HG03575 (cell line): ENCODE results near the gene E2F2.
"Not testable (repeated sequence)": the region's sequence is repeated elsewhere in the genome, so short reads cannot be mapped to it uniquely, and the experiment has no call there.

Experiments used
- ATAC-seq: cut with Tn5 transposase; IDR thresholded peaks from one replicate; pipeline ENCODE4 v1.9.1; 2021; ENCODE audit not compliant: unreplicated experiment, insufficient number of reproducible peaks, low FRiP score; ENCODE audit errors: extremely low read depth

Gene E2F2

GRCh38 chr1:23553231-23554126 lies 22.4 kb upstream of the E2F2 start:
- no peak for ATAC-seq

- no peak for ATAC-seq
Measured at GRCh38 chr1:23551849-23552248, 20.8 kb upstream of the E2F2 start.

- ATAC-seq, result no peak
Measured at GRCh38 chr1:23548704-23549143, 17.7 kb upstream of the E2F2 start.

- no peak for ATAC-seq
Measured at GRCh38 chr1:23546897-23547584, 16.0 kb upstream of the E2F2 start.

- ATAC-seq, result no peak
Measured at GRCh38 chr1:23545851-23546250, 14.8 kb upstream of the E2F2 start.

- no peak for ATAC-seq
Measured at GRCh38 chr1:23544444-23545389, 13.7 kb upstream of the E2F2 start.

GRCh38 chr1:23543707-23544443 lies 12.8 kb upstream of the E2F2 start:
- ATAC-seq, result no peak

GRCh38 chr1:23542940-23543339 lies 11.9 kb upstream of the E2F2 start:
- not testable (repeated sequence) for ATAC-seq

GRCh38 chr1:23539698-23540266 lies 8.7 kb upstream of the E2F2 start:
- ATAC-seq, result no peak

GRCh38 chr1:23537296-23537973 lies 6.4 kb upstream of the E2F2 start:
- no peak for ATAC-seq

- no peak for ATAC-seq
Measured at GRCh38 chr1:23533246-23534023, 2.4 kb upstream of the E2F2 start.

GRCh38 chr1:23531562-23532094 lies 595 bp upstream of the E2F2 start:
- ATAC-seq, result no peak

GRCh38 chr1:23530087-23530746 lies 816 bp downstream of the E2F2 start:
- ATAC-seq, result no peak

GRCh38 chr1:23529146-23530086 lies 1.6 kb downstream of the E2F2 start:
- no peak for ATAC-seq

GRCh38 chr1:23528250-23528978 lies 2.6 kb downstream of the E2F2 start:
- ATAC-seq, result no peak
